Endodermal cell (in vitro differentiated cells): ENCODE results near the gene KIF1A. TPM values are rescaled to one million over a fixed set of nuclear protein-coding genes. Genes with fewer than 3 reads are reported as not detected.
A peak's percentile ranks its signal among the peaks of the same experiment; 100 is the strongest.

Experiments used
- DNase-seq: peaks from one replicate; pipeline ENCODE4 v3.0.0-alpha.2; 2017
- H3K27ac ChIP-seq: 2 replicates; pipeline ENCODE4 v1.5.1; 2013; ENCODE audit warnings: mild to moderate bottlenecking, low read depth, low read length, moderate library complexity
- H3K27me3 ChIP-seq: 2 replicates; pipeline ENCODE4 v1.6.1; 2013; ENCODE audit warnings: mild to moderate bottlenecking, low read length, moderate library complexity; ENCODE audit not compliant: insufficient read depth, control insufficient read depth, poor library complexity, severe bottlenecking
- H3K36me3 ChIP-seq: 2 replicates; pipeline ENCODE4 v1.7.0; 2013; ENCODE audit warnings: mild to moderate bottlenecking, low read length, moderate library complexity; ENCODE audit not compliant: control insufficient read depth, insufficient read depth
- H3K4me1 ChIP-seq: one replicate; pipeline ENCODE4 v1.7.0; 2013; ENCODE audit warnings: low read length; ENCODE audit not compliant: control insufficient read depth, insufficient read depth
- H3K4me3 ChIP-seq: 2 replicates; pipeline ENCODE4 v1.5.1; 2013; ENCODE audit warnings: mild to moderate bottlenecking, low read length, moderate library complexity
- H3K9ac ChIP-seq: 2 replicates; pipeline ENCODE4 v1.6.1; 2013; ENCODE audit warnings: mild to moderate bottlenecking, low read length, moderate library complexity; ENCODE audit not compliant: poor library complexity, severe bottlenecking; ENCODE audit errors: extremely low read depth
- H3K9me3 ChIP-seq: 2 replicates; pipeline ENCODE4 v1.6.1; 2013; ENCODE audit warnings: mild to moderate bottlenecking, low read length, moderate library complexity; ENCODE audit not compliant: control insufficient read depth
- H3K27ac Mint-ChIP-seq: 2 replicates; pipeline ENCODE4 v1.8.0; 2020; ENCODE audit warnings: mixed read lengths
- H3K27me3 Mint-ChIP-seq: 2 replicates; pipeline ENCODE4 v1.8.0; 2021; ENCODE audit warnings: mild to moderate bottlenecking, mixed read lengths; ENCODE audit not compliant: insufficient read depth
- H3K36me3 Mint-ChIP-seq: 2 replicates; pipeline ENCODE4 v1.8.0; 2020; ENCODE audit warnings: low read depth, mixed read lengths
- H3K4me1 Mint-ChIP-seq: 2 replicates; pipeline ENCODE4 v1.8.0; 2020; ENCODE audit warnings: mixed read lengths
- H3K4me3 Mint-ChIP-seq: 2 replicates; pipeline ENCODE4 v1.8.0; 2020; ENCODE audit warnings: mild to moderate bottlenecking, moderate library complexity, mixed read lengths
- H3K9me3 Mint-ChIP-seq: 2 replicates; pipeline ENCODE4 v1.8.0; 2020; ENCODE audit warnings: mild to moderate bottlenecking, mixed read lengths
- WGBS, 2 experiments: methylation state at CpG; one replicate each; pipeline versions ENCODE4 v1.1.5 to v1.1.7; 2013; ENCODE audit warnings: missing lambda C conversion rate in 2 of 2, mixed read lengths in 1 of 2; ENCODE audit not compliant: insufficient coverage in 1 of 2, insufficient read length in 1 of 2; 5-methylcytosine and 5-hydroxymethylcytosine counted together
- total RNA-seq, 2 donors: library from RNA; stranded (reverse); fragmentation: NEBNext Ultra II Directional in 1 of 2; extraction: Animal tissue kit (Norgen Biotek cat#: 25700) in 1 of 2; gene quantifications; 2 replicates in 1 of 2; 3 replicates in 1 of 2; pipeline ENCODE4 v1.2.1, GENCODE V29; 2021
- TF ChIP-seq, protein P1 (sequence below): fragments of 200-600 bp; sonication (generic); conservative IDR thresholded peaks from 2 replicates; pipeline ENCODE4 v1.5.0; 2021; ENCODE audit warnings: antibody characterized with exemption, mild to moderate bottlenecking

The KIF1A gene
- total RNA-seq, 2 donors from 2014 or later, result 58.8 to 83.1 TPM

DNA sequence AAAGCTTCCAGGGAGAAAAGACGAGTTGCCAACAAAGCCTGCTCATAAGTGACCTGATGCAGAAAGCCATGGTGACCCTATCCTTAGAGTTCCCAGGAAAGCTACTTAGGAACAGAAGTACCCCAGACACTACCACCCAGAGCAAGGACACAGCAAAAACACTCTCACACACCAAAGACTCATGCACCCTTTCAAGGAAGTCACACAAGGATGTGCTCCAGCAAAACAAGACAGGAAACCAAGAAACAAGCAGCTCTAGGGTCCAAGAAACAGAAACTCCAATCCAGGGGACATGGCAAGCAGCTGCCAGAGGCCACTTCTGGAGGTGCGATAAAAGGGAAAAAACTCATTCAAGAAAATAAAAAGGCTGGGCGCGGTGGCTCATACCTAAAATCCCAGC is 5.7 kb downstream of the KIF1A start:
- H3K36me3 Mint-ChIP-seq, result peaks cover 13% of the 10 kb centered on the region
- Histone ChIP-seq H3K27me3 (peaks cover 9% of the 10 kb centered on the region), H3K9me3 (peaks cover 7% of the 10 kb centered on the region), H3K27ac (no peak overlapping the region), H3K4me1 (no peaks in the 10 kb centered on the region), H3K9ac (no peak overlapping the region), H3K36me3 (no peaks in the 10 kb centered on the region), H3K4me3 (no peak overlapping the region)
- TF ChIP-seq, protein P1, sequence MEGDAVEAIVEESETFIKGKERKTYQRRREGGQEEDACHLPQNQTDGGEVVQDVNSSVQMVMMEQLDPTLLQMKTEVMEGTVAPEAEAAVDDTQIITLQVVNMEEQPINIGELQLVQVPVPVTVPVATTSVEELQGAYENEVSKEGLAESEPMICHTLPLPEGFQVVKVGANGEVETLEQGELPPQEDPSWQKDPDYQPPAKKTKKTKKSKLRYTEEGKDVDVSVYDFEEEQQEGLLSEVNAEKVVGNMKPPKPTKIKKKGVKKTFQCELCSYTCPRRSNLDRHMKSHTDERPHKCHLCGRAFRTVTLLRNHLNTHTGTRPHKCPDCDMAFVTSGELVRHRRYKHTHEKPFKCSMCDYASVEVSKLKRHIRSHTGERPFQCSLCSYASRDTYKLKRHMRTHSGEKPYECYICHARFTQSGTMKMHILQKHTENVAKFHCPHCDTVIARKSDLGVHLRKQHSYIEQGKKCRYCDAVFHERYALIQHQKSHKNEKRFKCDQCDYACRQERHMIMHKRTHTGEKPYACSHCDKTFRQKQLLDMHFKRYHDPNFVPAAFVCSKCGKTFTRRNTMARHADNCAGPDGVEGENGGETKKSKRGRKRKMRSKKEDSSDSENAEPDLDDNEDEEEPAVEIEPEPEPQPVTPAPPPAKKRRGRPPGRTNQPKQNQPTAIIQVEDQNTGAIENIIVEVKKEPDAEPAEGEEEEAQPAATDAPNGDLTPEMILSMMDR, result no peak
- no peak overlapping the region for H3K4me3 Mint-ChIP-seq
- H3K27me3 Mint-ChIP-seq, result peaks cover 12% of the 10 kb centered on the region
- 90 to 98% methylated on average over 4 of the region's 4 CpGs for WGBS, 2 experiments
- DNase-seq, result peak; percentile 20
- no peaks in the 10 kb centered on the region for H3K4me1 Mint-ChIP-seq
- no peak overlapping the region for H3K27ac Mint-ChIP-seq
- H3K9me3 Mint-ChIP-seq, result peaks cover 12% of the 10 kb centered on the region

DNA sequence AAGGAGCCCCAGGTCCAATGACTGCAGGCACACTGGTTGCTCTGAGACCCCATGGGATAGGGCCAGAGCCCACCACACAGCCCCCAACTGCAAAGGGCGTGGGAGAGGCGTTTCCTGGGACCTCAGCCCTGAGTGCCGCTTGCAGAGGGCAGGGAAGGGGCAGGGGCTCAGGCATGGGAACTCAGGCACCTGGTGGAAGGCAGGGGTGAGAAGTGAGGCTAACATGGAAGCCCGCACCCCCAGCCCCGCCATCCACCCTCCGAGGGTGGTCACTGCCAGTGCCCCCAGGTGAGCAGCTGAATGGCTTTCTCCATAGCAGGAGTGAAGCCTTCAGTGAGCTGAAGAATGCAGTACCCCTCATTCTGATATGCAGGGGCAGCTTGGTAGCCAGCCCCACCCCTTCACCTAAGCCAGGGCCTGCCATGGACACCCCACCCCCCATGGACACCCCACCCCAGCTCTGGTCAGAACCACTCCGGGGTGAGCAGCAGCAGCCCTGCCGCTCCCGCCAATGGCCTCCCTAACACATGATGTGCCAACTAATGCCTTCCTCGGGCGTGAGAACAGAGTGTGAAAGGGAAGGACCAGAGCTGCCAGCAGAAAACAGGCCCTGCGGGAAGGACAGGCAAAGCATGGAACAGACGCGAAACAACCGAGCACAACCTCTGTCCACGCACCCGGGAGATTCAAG is 6.6 kb downstream of the KIF1A start:
- peaks cover 3% of the 10 kb centered on the region for H3K27me3 ChIP-seq
- Mint-ChIP-seq H3K4me1 (no peaks in the 10 kb centered on the region), H3K27me3 (peaks cover 8% of the 10 kb centered on the region), H3K4me3 (no peak overlapping the region), H3K27ac (no peak overlapping the region), H3K9me3 (peaks cover 12% of the 10 kb centered on the region), H3K36me3 (peaks cover 13% of the 10 kb centered on the region)
- no peak overlapping the region for H3K9ac ChIP-seq
- no peaks in the 10 kb centered on the region for H3K36me3 ChIP-seq
- H3K4me1 ChIP-seq, result no peaks in the 10 kb centered on the region
- TF ChIP-seq, protein P1, result no peak
- H3K9me3 ChIP-seq, result peaks cover 7% of the 10 kb centered on the region
- H3K4me3 ChIP-seq, result no peak overlapping the region
- peak; percentile 30 for DNase-seq
- no peak overlapping the region for H3K27ac ChIP-seq
- WGBS, 2 experiments, result 93 to 97% methylated on average over 17 of the region's 17 CpGs

GRCh38 chr2:240812721-240813120 is 7.3 kb downstream of the KIF1A start:
- Mint-ChIP-seq H3K27ac (no peak overlapping the region), H3K9me3 (peaks cover 12% of the 10 kb centered on the region)

More at GRCh38 chr2:240812721-240813120, 7.3 kb downstream of the KIF1A start:
- Mint-ChIP-seq H3K27me3 (peaks cover 3% of the 10 kb centered on the region), H3K36me3 (peaks cover 13% of the 10 kb centered on the region), H3K4me1 (no peaks in the 10 kb centered on the region), H3K4me3 (no peak overlapping the region)
- peaks cover 7% of the 10 kb centered on the region for H3K9me3 ChIP-seq
- no peak overlapping the region for H3K27ac ChIP-seq
- H3K27me3 ChIP-seq, result no peaks in the 10 kb centered on the region
- no peak overlapping the region for H3K9ac ChIP-seq
- no peak overlapping the region for H3K4me3 ChIP-seq
- H3K4me1 ChIP-seq, result no peaks in the 10 kb centered on the region
- TF ChIP-seq, protein P1, result no peak
- 84 to 88% methylated on average over 19 to 20 of the region's 20 CpGs for WGBS, 2 experiments
- DNase-seq, result peak; percentile 48
- no peaks in the 10 kb centered on the region for H3K36me3 ChIP-seq
